ENCODE data around the gene MTHFD2.

Gene MTHFD2

GRCh38 chr2:74261204-74261864, 62.9 kb downstream of the MTHFD2 start:
- no peaks in the 10 kb centered on the region for H3K36me3 Mint-ChIP-seq (ENCODE audit: low read depth)
- H3K27ac Mint-ChIP-seq = peak overlapping the region in 2 of 3 experiments; percentile 37 to 42
- H3K9me3 Mint-ChIP-seq = no peaks in the 10 kb centered on the region
- H3K4me3 Mint-ChIP-seq = no peak overlapping the region
- peak; percentile 36 to 51 (median 44) for TF ChIP-seq CTCF (IDR thresholded peaks at IDR 0.05; ENCODE audit: unreplicated experiment in 3 of 3)
- peaks cover 4% of the 10 kb centered on the region for H3K27me3 Mint-ChIP-seq (ENCODE audit: low read depth)
- H3K4me1 Mint-ChIP-seq = peaks cover 7% of the 10 kb centered on the region

- peaks cover 7% of the 10 kb centered on the region for H3K4me1 Mint-ChIP-seq
- TF ChIP-seq CTCF (IDR thresholded peaks at IDR 0.05; ENCODE audit: unreplicated experiment in 3 of 3) = no peak
- H3K27me3 Mint-ChIP-seq (ENCODE audit: low read depth) = peaks cover 4% of the 10 kb centered on the region
- no peak overlapping the region for H3K27ac Mint-ChIP-seq
- H3K36me3 Mint-ChIP-seq (ENCODE audit: low read depth) = no peaks in the 10 kb centered on the region
- H3K4me3 Mint-ChIP-seq = no peak overlapping the region
- H3K9me3 Mint-ChIP-seq = no peaks in the 10 kb centered on the region
These were observed 64.3 kb downstream of the MTHFD2 start for GRCh38 chr2:74262681-74263080.

DNA sequence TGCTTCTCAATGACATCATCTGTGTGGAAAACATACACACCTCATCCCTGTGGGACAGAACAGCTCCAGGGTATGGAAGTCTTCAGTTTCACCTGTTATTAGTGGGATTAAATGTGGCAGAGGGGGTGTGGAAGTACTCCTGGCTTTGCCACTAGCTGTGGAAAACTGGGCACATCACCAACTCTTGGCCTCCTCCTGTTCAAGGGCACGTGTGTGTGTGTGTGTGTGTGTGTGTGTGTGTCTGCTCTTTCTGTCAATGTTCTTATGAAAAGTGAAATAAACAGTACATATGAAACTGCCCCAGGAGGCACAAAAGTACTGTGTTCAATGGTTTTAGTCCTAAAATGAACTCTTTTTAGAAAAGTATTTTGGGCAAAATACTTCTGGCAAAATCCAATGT, 65.9 kb downstream of the MTHFD2 start:
- peaks cover 4% of the 10 kb centered on the region for H3K27me3 Mint-ChIP-seq (ENCODE audit: low read depth)
- H3K27ac Mint-ChIP-seq = no peak overlapping the region
- no peaks in the 10 kb centered on the region for H3K36me3 Mint-ChIP-seq (ENCODE audit: low read depth)
- H3K4me1 Mint-ChIP-seq = peaks cover 7% of the 10 kb centered on the region
- no peak for TF ChIP-seq CTCF (IDR thresholded peaks at IDR 0.05; ENCODE audit: unreplicated experiment in 3 of 3)
- no peaks in the 10 kb centered on the region for H3K9me3 Mint-ChIP-seq
- no peak overlapping the region for H3K4me3 Mint-ChIP-seq

GRCh38 chr2:74267068-74267467, 68.7 kb downstream of the MTHFD2 start:
- Mint-ChIP-seq H3K36me3 (ENCODE audit: low read depth) (no peaks in the 10 kb centered on the region), H3K27me3 (ENCODE audit: low read depth) (peaks cover 4% of the 10 kb centered on the region), H3K4me1 (no peaks in the 10 kb centered on the region), H3K9me3 (no peaks in the 10 kb centered on the region), H3K27ac (no peak overlapping the region), H3K4me3 (no peak overlapping the region)
- TF ChIP-seq CTCF (IDR thresholded peaks at IDR 0.05; ENCODE audit: unreplicated experiment in 3 of 3) = peak; percentile 29 to 46 (median 41)

Measured in nephron (organoid).